GM19239 (cell line): Measurements from ENCODE around the gene SLC8B1.

Experiments
- DNase-seq: peaks from one replicate; pipeline ENCODE4 v3.0.0; 2011; ENCODE audit warnings: low spot score; ENCODE audit not compliant: insufficient read length
- FAIRE-seq: peaks from 2 replicates; lab custom pipeline; 2011; peaks lifted over from hg19 to GRCh38; lab: Jason Lieb, UNC

SLC8B1 gene

GRCh38 chr12:113334786-113335539, at the start of gene SLC8B1:
Gene SLC8B1, minus strand, starts transcription at chr12:113335109. Its CDS starts 2,231 bp downstream, at chr12:113332878.
- peak; percentile 83 for FAIRE-seq

GRCh38 chr12:113382206-113382605, 47.3 kb upstream of the SLC8B1 start:
- FAIRE-seq (no peak), DNase-seq (no peak)

More at GRCh38 chr12:113334786-113335539, at the start of gene SLC8B1:
- DNase-seq, result peak; percentile 82

- FAIRE-seq, result no peak
These were observed 46.3 kb upstream of the SLC8B1 start for GRCh38 chr12:113381220-113381619.

GRCh38 chr12:113378291-113378690, 43.4 kb upstream of the SLC8B1 start:
- no peak for DNase-seq
- no peak for FAIRE-seq

More at GRCh38 chr12:113381220-113381619, 46.3 kb upstream of the SLC8B1 start:
- DNase-seq, result no peak

- no peak for FAIRE-seq
- DNase-seq, result no peak
These were observed 40.0 kb upstream of the SLC8B1 start for GRCh38 chr12:113374823-113375428.

GRCh38 chr12:113373969-113374368, 39.1 kb upstream of the SLC8B1 start:
- DNase-seq (no peak), FAIRE-seq (no peak)

GRCh38 chr12:113373440-113373839, 38.5 kb upstream of the SLC8B1 start:
- FAIRE-seq (no peak), DNase-seq (no peak)

GRCh38 chr12:113372371-113372770, 37.5 kb upstream of the SLC8B1 start:
- FAIRE-seq, result no peak
- DNase-seq, result no peak

GRCh38 chr12:113371808-113372207, 36.9 kb upstream of the SLC8B1 start:
- no peak for DNase-seq
- no peak for FAIRE-seq

GRCh38 chr12:113370923-113371682, 36.2 kb upstream of the SLC8B1 start:
- FAIRE-seq (no peak), DNase-seq (no peak)

- no peak for DNase-seq
- no peak for FAIRE-seq
These were observed 34.6 kb upstream of the SLC8B1 start for GRCh38 chr12:113369391-113369985.

- FAIRE-seq, result no peak
- no peak for DNase-seq
These were observed 33.4 kb upstream of the SLC8B1 start for GRCh38 chr12:113368331-113368730.

- no peak for FAIRE-seq
- no peak for DNase-seq
These were observed 31.9 kb upstream of the SLC8B1 start for GRCh38 chr12:113366827-113367226.

GRCh38 chr12:113365639-113366395, 30.9 kb upstream of the SLC8B1 start:
- DNase-seq, result no peak
- FAIRE-seq, result no peak

GRCh38 chr12:113364698-113365097, 29.8 kb upstream of the SLC8B1 start:
- FAIRE-seq (no peak), DNase-seq (no peak)

- FAIRE-seq (no peak), DNase-seq (no peak)
These were observed 26.9 kb upstream of the SLC8B1 start for GRCh38 chr12:113361574-113362370.

GRCh38 chr12:113359939-113360748, 25.2 kb upstream of the SLC8B1 start:
- no peak for DNase-seq
- FAIRE-seq, result no peak
